RWPE2 (cell line): Measurements from ENCODE around the gene MICA.

Source experiments
- ATAC-seq: fragments of 200-7000 bp; cut with Tn5 transposase; 3 replicates; pipeline ENCODE4 v1.9.1; 2021; ENCODE audit warnings: low read depth
- DNase-seq: peaks from one replicate; pipeline ENCODE4 v3.0.0-alpha.2; 2020; ENCODE audit warnings: low spot score
- H3K27ac ChIP-seq: fragments of 450-650 bp; 2 replicates; pipeline ENCODE4 v1.5.1; 2017; ENCODE audit warnings: mild to moderate bottlenecking; ENCODE audit not compliant: poor library complexity, severe bottlenecking
- H3K27me3 ChIP-seq: fragments of 250-450 bp; sonication (Bioruptor Pico); 2 replicates; pipeline ENCODE4 v1.5.1; 2021; ENCODE audit warnings: mild to moderate bottlenecking, moderate library complexity; ENCODE audit not compliant: insufficient read depth, poor library complexity, severe bottlenecking
- H3K36me3 ChIP-seq: fragments of 250-450 bp; sonication (Bioruptor Pico); 2 replicates; pipeline ENCODE4 v1.5.1; 2020; ENCODE audit warnings: low read depth, mild to moderate bottlenecking, moderate library complexity
- H3K4me1 ChIP-seq: fragments of 250-450 bp; sonication (Bioruptor Pico); 2 replicates; pipeline ENCODE4 v1.5.1; 2021; ENCODE audit warnings: mild to moderate bottlenecking, moderate library complexity; ENCODE audit not compliant: insufficient read depth, poor library complexity, severe bottlenecking
- H3K4me3 ChIP-seq: fragments of 250-450 bp; sonication (Bioruptor Pico); 2 replicates; pipeline ENCODE4 v1.5.1; 2021; ENCODE audit warnings: mild to moderate bottlenecking, moderate library complexity; ENCODE audit not compliant: severe bottlenecking
- H3K9me3 ChIP-seq: fragments of 250-450 bp; sonication (Bioruptor Pico); 2 replicates; pipeline ENCODE4 v1.5.1; 2021; ENCODE audit warnings: mild to moderate bottlenecking, moderate library complexity; ENCODE audit not compliant: severe bottlenecking
- TF ChIP-seq, protein P1 (sequence below): fragments of 450-650 bp; IDR thresholded peaks from one replicate; pipeline ENCODE4 v1.5.1; 2017; ENCODE audit warnings: mild to moderate bottlenecking, moderate library complexity; ENCODE audit not compliant: poor library complexity, severe bottlenecking

The MICA gene

DNA sequence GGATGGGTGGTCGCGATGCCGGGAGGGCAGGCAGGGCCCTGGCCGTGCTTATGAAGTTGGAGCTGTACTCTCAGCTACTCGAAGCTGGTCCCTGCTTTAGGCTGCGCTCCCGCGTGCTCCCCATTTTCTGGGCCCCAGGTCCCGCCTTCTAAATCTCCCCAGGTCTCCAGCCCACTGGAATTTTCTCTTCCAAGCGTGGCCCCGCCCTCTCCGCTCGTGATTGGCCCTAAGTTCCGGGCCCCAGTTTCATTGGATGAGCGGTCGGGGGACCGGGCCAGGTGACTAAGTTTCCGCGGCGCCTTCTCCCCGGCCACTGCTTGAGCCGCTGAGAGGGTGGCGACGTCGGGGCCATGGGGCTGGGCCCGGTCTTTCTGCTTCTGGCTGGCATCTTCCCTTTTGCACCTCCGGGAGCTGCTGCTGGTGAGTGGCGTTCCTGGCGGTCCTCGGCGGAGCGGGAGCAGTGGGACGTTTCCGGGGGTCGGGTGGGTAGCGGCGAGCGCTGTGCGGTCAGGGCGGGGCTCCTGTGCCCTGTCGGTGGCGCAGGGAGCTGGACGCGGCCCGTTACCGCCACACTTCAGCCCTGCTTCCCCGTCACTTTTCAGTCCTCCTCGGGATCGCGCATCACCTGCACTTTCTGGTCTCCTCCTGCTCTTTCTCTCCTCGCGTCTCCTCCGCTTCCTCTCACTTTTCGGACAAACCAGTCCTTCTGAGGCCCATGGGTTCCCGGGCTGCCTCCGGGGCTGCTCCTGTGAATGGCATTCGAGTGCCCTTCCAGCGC is at the start of gene MICA:
Gene MICA (plus strand): TSS at position 313 of the 778 bp plus-strand sequence. CDS start 38 bp downstream, at position 351.
- Histone ChIP-seq H3K4me3 (peak within 1 kb of the TSS; percentile 89), H3K36me3 (peaks cover 13% of the 10 kb centered on the region), H3K4me1 (peaks cover 34% of the 10 kb centered on the region), H3K9me3 (peaks cover 2% of the 10 kb centered on the region), H3K27me3 (no peaks in the 10 kb centered on the region), H3K27ac (peak within 1 kb of the TSS; percentile 91)
- peak; percentile 73 for ATAC-seq
- TF ChIP-seq, protein P1, sequence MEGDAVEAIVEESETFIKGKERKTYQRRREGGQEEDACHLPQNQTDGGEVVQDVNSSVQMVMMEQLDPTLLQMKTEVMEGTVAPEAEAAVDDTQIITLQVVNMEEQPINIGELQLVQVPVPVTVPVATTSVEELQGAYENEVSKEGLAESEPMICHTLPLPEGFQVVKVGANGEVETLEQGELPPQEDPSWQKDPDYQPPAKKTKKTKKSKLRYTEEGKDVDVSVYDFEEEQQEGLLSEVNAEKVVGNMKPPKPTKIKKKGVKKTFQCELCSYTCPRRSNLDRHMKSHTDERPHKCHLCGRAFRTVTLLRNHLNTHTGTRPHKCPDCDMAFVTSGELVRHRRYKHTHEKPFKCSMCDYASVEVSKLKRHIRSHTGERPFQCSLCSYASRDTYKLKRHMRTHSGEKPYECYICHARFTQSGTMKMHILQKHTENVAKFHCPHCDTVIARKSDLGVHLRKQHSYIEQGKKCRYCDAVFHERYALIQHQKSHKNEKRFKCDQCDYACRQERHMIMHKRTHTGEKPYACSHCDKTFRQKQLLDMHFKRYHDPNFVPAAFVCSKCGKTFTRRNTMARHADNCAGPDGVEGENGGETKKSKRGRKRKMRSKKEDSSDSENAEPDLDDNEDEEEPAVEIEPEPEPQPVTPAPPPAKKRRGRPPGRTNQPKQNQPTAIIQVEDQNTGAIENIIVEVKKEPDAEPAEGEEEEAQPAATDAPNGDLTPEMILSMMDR = no peak
- DNase-seq = peak; percentile 91

DNA sequence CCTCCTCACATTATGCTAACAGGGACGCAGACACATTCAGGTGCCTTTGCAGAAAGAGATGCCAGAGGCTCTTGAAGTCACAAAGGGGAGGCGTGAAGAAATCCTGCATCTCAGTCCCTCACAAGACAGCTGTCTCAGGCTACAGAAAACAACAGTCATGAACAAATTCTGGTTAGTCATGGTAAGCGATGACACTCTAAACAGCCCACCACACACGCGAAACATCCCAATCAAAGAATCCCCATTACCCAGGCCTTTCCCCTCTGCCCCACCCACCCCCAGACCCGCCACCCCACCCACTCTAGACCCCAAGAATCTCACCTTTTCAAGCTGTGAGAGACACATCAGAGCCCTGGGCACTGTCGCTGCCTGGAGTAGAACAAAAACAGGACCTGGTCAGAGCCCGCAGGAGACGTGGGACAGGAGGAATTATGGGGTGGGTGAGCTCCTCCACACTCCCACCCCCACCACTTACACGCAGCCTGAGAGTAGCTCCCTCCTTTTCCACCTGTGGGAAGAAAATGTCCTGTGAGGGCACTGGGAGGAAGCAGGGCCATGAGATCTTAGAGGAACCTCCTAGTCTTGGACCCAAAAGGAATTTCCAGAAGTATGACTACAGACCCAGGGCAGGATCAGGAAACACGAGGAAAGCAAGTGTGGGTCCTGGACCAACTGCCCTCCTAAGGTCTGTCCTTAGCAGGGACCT is 49.1 kb upstream of the MICA start:
- TF ChIP-seq, protein P1 = no peak
- Histone ChIP-seq H3K27ac (no peak overlapping the region), H3K36me3 (no peaks in the 10 kb centered on the region), H3K9me3 (no peaks in the 10 kb centered on the region), H3K4me1 (no peaks in the 10 kb centered on the region), H3K27me3 (no peaks in the 10 kb centered on the region), H3K4me3 (no peak overlapping the region)
- ATAC-seq (no peak), DNase-seq (no peak)

DNA sequence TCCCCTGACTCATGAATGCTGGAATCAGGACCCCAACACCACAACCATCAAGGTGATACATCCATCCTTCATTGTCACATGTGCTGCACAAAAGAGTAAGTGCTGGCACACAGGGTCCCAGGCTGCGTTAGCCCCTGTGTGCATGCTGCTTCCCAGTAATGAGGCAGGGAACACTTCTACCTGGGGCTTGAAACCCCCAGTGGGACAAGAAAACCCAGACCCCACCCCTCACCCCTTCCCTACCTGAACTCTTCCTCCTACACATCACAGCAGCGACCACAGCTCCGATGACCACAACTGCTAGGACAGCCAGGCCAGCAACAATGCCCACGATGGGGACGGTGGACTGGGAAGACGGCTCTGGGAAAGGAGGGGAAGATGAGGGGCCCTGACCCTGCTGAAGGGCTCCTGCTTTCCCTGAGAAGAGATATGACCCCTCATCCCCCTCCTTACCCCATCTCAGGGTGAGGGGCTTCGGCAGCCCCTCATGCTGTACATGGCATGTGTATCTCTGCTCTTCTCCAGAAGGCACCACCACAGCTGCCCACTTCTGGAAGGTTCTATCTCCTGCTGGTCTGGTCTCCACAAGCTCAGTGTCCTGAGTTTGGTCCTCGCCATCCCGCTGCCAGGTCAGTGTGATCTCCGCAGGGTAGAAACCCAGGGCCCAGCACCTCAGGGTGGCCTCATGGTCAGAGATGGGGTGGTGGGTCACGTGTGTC is 48.4 kb upstream of the MICA start:
- DNase-seq (no peak), ATAC-seq (no peak)
- Histone ChIP-seq H3K27me3 (no peaks in the 10 kb centered on the region), H3K36me3 (no peaks in the 10 kb centered on the region), H3K4me1 (no peaks in the 10 kb centered on the region), H3K9me3 (no peaks in the 10 kb centered on the region), H3K27ac (no peak overlapping the region), H3K4me3 (no peak overlapping the region)
- TF ChIP-seq, protein P1 = no peak

DNA sequence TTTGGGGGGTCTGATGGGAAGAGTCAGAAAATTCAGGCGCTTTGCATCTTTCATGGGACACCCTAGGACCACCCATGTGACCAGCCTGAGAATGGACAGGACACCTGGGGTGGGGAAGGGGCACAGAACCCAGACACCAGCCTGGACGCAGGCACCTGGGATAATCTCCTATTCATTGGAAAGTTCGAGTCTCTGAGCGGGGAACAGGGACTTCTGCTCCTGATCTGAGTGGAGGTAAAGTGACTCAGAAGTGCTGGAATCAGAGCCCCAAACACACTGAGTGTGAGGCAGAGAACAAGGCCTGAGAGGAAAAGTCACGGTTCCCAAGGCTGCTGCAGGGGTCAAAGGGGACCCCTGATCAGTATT is 47.8 kb upstream of the MICA start:
- Histone ChIP-seq H3K36me3 (no peaks in the 10 kb centered on the region), H3K4me1 (no peaks in the 10 kb centered on the region), H3K27me3 (no peaks in the 10 kb centered on the region), H3K27ac (no peak overlapping the region), H3K4me3 (no peak overlapping the region), H3K9me3 (no peaks in the 10 kb centered on the region)
- TF ChIP-seq, protein P1 = no peak
- DNase-seq (no peak), ATAC-seq (no peak)
